Astrocyte of the spinal cord (primary cell): ENCODE measurements around the gene RAB10.

Experiments used
- DNase-seq: peaks from one replicate; pipeline ENCODE4 v3.0.0; 2011; ENCODE audit warnings: low read depth, low spot score
- H3K4me3 ChIP-seq: 2 replicates; pipeline ENCODE4 v1.5.1; 2011; ENCODE audit warnings: low read depth, mild to moderate bottlenecking, low read length, moderate library complexity
- in situ Hi-C: cut with HindIII; loops from 2 replicates; pipeline ENCODE4 v1.10.0; 2017; ENCODE audit warnings: low sequenced_read_pairs
- TF ChIP-seq, protein P1 (sequence below): IDR thresholded peaks from 2 replicates; pipeline ENCODE4 v1.5.1; 2012; ENCODE audit warnings: low read depth, mild to moderate bottlenecking, low read length, inconsistent platforms

The RAB10 gene

DNA sequence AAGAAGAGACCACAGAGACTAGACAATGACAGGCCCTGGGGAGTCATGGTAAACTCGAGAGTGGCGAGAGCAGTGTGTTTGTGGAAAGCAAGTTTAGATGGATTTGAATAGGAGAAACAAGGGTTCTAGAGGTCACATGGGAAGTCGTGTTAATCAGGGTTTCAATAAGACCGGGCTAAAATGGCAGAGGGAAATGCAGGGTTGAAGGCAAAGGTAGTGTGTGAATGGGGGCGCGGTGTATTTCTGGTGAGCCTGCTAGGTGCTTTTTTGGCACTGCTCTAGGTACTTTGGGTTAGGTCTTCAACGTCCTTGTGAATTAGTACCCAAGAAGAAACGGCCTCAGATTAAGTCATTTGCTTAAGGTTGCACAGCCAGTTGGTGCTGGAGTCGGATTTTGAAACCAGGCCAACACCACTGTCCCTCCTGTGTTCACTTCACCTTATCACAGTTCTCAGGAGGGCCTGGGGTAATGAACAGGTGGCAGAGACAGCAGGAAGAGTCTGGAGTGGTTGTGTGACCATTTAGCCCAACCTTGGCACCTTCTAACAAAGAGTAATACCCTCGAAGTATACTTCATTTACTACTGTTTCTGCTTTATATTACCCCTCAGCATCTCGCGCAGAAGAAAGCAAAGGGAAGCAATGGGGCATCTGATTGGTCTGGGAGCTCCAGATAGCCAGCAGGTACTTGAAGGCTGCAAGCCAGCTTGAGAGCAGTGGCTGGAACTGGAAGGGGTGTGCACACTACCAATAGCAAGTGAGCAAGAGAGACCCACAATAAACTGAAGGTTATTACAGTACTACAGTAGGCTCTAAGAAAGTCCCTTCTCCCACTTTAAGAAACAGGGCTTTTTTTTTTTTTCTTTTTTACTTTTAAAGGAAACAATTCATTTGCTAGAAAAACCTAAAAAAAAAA, 105.6 kb downstream of the RAB10 start:
- no peak for DNase-seq
- TF ChIP-seq, protein P1, sequence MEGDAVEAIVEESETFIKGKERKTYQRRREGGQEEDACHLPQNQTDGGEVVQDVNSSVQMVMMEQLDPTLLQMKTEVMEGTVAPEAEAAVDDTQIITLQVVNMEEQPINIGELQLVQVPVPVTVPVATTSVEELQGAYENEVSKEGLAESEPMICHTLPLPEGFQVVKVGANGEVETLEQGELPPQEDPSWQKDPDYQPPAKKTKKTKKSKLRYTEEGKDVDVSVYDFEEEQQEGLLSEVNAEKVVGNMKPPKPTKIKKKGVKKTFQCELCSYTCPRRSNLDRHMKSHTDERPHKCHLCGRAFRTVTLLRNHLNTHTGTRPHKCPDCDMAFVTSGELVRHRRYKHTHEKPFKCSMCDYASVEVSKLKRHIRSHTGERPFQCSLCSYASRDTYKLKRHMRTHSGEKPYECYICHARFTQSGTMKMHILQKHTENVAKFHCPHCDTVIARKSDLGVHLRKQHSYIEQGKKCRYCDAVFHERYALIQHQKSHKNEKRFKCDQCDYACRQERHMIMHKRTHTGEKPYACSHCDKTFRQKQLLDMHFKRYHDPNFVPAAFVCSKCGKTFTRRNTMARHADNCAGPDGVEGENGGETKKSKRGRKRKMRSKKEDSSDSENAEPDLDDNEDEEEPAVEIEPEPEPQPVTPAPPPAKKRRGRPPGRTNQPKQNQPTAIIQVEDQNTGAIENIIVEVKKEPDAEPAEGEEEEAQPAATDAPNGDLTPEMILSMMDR, result no peak
- in situ Hi-C loops, result no loop called here
- no peak overlapping the region for H3K4me3 ChIP-seq

DNA sequence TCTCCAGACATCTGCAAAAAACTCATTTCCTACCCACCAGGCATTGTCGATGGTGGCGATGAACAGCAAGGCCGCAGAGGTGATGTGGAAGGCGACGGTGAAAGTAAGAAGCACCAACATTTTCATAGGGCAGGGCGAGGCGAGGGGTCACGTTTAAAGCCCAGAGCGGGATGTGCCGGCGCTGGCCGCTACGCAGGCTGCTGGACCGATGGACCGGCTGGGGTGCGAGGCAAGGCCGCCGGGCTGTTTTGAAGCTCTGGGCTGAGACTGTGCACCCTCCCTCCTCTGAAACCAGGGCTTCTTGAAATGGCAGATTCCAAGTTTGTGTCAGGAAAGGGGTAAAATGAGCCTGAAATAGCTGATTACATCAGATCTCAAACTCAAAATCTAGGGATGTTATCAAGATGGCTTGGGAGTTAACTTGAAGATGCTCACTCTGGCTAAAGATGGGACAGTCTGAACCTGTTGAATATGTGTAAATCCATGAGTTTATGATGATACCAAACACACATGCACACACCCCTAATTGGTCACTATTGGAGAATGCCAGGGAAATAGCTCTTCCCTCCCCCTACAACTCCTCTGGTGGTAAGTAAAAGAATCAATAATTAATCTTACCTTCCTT, 107.4 kb downstream of the RAB10 start:
- H3K4me3 ChIP-seq, result no peak overlapping the region
- in situ Hi-C loops, result no loop called here
- no peak for DNase-seq
- TF ChIP-seq, protein P1, result no peak

DNA sequence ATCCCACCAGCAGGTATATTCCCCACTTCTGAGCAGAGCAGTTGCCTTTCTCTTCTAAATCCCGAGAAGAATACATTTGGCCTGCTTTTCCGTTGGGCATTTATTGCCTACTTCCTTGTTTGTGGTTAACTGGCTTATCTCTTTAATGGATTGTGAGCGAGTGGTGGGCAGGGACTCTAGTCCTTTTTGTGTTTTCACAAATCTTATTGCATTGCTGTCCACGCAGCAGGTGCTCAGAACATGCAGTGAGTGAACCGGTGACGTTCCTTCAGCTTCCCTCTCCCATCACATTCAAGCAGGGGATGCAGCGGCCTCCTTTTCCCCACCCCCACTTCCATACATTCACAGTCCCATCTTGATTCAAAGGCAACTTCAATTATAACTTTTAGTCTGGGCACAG, 110.1 kb downstream of the RAB10 start:
- in situ Hi-C loops, result no loop called here
- TF ChIP-seq, protein P1, result no peak
- no peak for DNase-seq
- no peak overlapping the region for H3K4me3 ChIP-seq

DNA sequence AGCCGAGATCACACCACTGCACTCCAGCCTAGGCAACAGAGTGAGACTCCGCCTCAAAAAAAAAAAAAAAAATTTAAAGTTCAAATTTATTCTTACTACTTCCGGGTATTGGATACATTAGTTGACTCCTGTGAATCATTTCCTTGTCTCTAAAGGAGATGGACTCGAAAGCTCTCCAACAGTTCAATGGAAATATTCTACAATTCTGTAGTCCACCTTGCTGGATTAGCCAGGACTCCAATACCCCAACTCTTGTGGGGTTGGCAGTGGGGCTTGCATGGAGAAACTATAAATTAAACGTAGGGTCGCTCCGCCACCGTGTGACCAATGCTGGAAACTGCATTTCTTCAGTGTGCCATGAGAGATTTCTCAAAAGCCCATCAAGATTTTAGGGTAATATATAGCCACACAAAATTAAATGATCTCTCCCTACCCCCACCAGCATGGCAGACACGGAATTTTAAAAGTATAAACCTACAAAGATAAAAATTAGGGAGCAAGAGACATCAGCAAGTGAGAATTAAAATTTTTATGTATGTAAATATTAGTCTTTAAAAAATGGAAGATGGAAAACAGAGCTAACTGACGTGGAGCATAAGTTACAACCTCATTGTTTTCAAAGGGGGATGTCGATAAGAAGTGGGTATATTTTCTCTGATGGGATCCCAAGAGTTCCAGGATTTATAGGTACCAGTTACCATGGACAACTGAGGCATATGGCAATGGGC, 111.2 kb downstream of the RAB10 start:
- TF ChIP-seq, protein P1, result peak; percentile 77
- in situ Hi-C loops, result no loop called here
- DNase-seq, result peak; percentile 64

DNA sequence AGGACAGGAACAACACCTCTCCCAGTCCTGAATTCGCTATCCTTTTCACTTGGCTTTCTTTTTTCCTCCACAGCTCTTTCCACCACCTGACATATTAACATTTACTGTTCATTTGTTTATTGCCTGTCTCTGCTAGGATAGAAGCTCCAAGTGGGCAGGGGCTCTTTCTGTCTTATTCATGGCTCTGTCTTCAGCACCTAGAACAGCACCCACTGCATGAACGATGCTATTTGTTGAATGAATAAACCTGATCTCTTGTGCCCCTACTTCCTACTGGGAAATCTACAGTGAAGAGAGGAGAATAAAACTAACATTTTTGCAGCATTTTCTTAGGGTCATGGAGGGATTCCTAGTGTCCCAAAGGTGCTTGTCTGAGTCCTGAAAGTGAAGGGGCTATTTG, 114.6 kb downstream of the RAB10 start:
- no peak overlapping the region for H3K4me3 ChIP-seq
- DNase-seq, result peak; percentile 21
- in situ Hi-C loops, result no loop called here
- TF ChIP-seq, protein P1, result no peak

More for the DNA sequence above, 111.2 kb downstream of the RAB10 start:
- no peak overlapping the region for H3K4me3 ChIP-seq

DNA sequence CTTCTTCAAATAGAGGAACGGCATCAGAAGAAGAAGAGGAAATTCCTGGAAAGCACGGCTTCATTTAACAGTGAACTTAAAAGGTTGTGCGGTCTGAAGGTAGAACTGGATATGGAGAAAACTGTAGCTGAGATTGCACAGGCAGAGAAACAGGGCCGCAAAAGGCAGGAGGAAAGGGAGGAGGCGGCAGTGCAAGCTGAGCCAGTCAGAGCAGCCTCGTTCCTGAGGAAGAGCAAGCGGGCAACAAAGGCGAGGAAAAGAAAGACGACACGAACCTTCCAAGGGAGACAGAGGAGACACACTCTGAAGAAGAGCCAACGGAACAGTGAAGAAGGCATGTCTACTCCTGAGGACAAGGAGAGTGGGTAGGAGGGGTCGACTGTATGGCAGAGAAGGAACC, 116.4 kb downstream of the RAB10 start:
- DNase-seq, result no peak
- in situ Hi-C loops, result no loop called here
- H3K4me3 ChIP-seq, result no peak overlapping the region
- TF ChIP-seq, protein P1, result no peak
